Germinal center (tissue), 1 donor: ENCODE measurements around the gene KBTBD7.
"Not testable (repeated sequence)": the region's sequence is repeated elsewhere in the genome, so short reads cannot be mapped to it uniquely, and the experiment has no call there.

Source experiments
- DNase-seq: peaks from one replicate; pipeline ENCODE4 v3.0.0; 2012; ENCODE audit warnings: mixed read lengths, low spot score

Gene KBTBD7

GRCh38 chr13:41196011-41196410 is 1.6 kb upstream of the KBTBD7 start:
- no peak for DNase-seq

GRCh38 chr13:41193469-41193868 is 900 bp downstream of the KBTBD7 start:
- no peak for DNase-seq

DNA sequence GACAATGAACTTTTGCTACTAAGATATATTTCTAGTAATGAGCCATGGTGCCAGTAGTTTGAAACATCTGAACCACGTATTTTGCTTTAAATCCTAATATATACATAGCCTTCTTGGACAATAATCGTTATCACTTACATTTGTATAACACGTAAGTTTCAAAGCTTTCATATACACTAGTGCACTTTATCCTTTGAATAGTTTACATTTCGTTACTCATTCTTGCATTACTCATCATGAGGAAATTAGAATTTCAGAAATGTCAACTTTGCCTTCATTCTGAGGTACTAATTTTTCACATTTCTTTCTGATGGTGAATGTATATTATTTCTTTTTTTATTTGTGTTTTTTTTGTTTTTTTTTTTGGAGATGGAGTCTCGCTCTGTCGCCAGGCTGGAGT is 5.8 kb downstream of the KBTBD7 start:
- no peak for DNase-seq

GRCh38 chr13:41186481-41186880 is 7.9 kb downstream of the KBTBD7 start:
- no peak for DNase-seq

DNA sequence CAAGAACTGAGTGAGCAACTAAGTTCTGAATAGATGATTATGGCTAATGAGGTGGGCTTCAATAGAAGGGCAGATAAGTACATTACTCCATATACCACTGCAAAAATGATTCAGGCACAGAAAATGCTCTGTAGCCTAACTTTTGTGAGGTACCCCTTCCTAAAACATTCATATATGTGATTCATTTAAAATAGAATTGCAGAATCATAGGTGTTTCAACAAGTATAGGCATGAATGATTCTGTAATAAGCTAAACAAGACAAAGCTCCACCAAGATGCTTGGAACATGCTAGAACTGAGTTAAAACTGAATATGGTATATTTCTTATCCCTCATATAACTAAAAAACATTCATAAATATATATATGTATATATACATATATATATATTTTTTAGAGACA is 12.1 kb downstream of the KBTBD7 start:
- DNase-seq = no peak

DNA sequence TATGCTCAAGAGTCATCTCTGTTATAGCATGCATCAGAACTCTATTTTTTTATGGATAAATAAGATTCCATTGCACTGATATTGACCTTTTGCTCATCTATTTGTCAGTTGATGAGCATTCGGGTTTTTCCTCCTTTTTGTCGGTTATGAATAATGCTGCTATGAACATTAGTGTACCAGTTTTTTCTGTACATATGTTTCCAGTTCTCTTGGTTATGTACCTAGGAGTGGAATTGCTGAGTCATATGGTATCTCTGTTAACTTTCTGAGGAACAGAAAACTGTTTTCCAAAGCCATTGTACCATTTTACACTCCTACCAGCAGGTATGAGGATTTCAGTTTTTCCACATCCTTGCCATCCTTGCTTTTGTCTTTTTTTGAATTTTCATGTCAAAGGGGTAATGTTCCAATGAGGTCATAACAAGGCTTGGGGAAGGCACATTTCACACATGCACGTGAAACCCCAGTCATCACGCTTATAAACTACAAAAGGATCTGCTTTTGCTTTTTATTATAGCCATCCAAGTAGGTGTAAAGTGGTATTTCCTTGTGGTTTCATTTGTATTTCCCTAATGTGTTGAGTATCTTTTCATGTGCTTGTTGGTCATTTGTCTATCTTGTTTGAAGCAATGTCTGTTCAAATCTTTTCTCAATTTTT is 14.6 kb downstream of the KBTBD7 start:
- no peak for DNase-seq

DNA sequence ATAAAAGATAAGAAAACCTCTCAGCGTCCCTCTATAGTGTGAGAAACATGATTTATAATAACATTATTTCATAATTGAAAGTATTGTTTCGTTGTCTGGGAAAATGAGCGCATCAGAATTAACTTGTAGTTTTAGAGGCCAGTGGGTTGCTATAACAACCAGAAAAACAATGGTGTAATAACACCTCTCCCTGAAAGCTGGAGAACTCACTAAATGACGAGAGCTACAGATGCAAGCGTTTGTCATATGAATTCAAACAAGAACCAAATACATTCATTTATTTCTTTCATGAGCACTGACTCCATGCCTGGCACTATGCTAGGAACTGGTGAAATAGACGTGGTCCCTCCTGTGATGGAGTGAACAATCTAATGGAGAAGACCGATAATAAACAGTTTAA is 16.3 kb downstream of the KBTBD7 start:
- DNase-seq = no peak

GRCh38 chr13:41177616-41178015 is 16.8 kb downstream of the KBTBD7 start:
- DNase-seq = no peak

DNA sequence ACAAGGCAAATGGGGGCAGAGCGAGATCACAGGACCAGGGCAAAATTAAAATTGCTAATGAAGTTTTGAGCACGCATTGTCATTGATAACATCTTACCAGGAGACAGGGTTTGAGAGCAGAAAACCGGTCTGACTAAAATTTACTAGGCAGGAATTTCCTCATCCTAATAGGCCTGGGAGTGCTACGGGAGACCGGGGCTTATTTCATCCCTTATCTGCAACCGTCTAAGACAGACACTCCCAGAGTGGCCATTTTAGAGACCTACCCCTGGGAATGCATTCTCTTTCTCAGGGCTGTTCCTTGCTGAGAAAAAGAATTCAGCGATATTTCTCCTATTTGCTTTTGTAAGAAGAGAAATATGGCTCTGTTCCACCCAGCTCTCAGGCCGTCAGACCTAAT is 18.8 kb downstream of the KBTBD7 start:
- not testable (repeated sequence) for DNase-seq

- no peak for DNase-seq
Measured at GRCh38 chr13:41162151-41162550, 32.2 kb downstream of the KBTBD7 start.

- no peak for DNase-seq
Measured at GRCh38 chr13:41159174-41159573, 35.2 kb downstream of the KBTBD7 start.

DNA sequence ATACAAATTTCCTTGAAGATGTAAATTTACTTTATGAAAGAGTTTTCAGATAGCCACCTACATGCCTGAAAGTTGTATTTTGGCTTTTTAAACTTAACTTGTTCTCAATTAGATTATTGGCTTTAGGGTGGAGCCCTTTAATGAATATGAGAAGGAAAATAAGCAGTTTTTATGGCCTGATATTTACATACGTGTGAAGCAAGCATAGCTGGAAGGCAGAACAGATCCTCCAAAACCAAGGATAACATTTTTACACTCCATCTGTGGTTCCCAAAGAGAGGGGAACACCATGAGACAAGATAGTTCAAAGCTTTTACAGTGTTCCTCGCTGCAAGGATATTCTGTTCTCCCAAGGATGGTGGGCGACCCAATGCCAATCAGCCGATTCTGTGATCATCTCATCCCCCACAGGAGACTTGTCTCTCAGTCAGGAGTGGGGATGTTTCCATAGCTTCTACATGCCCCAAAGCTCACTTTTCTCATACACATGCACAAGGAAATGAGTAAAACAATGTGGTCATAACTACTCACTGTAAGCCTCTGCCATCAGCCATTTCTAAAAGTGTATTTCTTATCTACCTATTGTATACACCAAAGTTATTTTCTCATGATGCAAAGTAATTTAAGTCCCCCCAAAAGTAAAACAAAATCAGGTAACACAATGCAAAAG is 37.2 kb downstream of the KBTBD7 start:
- DNase-seq = no peak

GRCh38 chr13:41156620-41157019 is 37.7 kb downstream of the KBTBD7 start:
- DNase-seq = no peak

GRCh38 chr13:41154042-41154441 is 40.3 kb downstream of the KBTBD7 start:
- no peak for DNase-seq

DNA sequence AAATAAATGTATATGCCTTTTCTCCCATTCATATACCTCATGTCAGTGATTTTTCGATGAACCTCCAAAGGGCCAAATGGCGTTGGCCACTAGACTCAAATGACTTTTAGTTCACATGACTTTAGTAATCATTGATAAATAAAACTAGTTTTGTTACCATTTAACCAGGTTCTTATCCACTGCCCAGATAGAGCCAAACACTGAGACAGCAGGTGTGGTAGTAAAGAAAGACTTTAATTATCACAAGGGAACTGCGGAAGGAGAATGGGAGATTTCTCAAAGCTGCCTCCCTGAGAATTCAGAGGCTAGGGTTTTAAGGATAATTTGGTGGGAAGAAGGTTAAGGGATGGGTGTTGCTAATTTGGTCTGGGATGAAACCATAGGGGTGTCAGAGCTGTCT is 42.4 kb downstream of the KBTBD7 start:
- DNase-seq = no peak

DNA sequence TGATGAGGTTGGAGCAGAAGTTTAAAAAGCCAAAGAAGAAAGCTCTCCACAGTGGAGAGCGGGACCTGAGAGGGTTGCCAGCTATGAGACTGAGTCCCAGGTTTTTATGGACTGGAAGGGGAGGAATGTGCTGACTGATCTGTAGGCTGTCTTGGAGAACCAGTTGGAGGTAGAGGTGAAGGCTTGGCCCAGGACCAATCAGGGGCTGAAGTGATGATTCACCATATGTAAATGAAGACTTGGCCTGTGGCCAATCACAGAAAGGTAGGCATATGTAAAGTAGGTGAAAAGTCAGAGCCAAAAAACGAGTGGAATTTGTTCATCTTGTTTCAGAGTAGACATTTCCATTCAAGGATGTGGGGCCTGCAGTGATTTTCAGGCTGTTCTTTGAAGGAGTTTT is 44.3 kb downstream of the KBTBD7 start:
- no peak for DNase-seq

DNA sequence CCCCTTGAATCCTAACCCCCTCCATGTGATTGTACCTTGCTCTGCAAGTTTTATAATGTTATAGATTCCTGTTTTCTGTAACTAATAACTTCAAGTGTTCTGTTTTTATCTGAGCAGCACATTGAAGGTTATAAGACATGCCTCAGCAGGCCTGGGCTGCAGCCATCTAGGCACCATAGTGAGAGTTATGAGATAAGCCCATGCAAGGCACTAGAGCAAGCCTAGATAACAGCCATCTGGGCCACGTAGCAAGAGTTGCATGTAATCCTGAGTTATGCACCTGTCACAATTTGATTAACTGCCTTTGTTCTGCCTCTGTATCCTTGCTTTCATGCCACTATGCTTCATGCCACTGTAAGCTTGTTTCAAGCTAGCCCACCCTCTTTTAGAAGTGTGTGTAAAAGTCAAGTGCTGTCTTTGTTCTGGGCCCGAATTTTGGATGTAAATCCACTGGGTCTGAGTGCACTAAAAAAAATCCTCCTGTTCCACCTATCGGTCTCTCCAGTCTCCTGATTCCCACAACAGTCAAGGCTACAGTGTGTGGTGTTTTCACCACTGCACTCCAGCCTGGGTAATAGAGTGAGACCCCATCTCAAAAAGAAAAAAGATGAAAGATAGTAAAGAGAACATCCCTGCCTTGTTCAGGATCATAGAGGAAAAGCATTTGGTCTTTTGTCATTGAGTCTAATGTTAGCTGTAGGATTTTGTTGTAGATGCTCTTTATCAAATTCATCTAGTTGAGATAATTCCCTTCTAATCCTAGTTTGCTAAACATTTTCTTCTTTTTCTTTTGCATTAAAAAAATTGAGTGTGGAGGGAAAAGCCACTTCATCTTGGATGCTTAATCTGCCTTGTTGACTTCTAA is 45.7 kb downstream of the KBTBD7 start:
- no peak for DNase-seq

- DNase-seq = no peak
Measured at GRCh38 chr13:41145136-41145908, 49.0 kb downstream of the KBTBD7 start.

- DNase-seq = no peak
Measured at GRCh38 chr13:41144576-41144975, 49.8 kb downstream of the KBTBD7 start.
